ENCODE results near the gene CLTB.
"Not testable (repeated sequence)": the region's sequence is repeated elsewhere in the genome, so short reads cannot be mapped to it uniquely, and the experiment has no call there.

CLTB gene

DNA sequence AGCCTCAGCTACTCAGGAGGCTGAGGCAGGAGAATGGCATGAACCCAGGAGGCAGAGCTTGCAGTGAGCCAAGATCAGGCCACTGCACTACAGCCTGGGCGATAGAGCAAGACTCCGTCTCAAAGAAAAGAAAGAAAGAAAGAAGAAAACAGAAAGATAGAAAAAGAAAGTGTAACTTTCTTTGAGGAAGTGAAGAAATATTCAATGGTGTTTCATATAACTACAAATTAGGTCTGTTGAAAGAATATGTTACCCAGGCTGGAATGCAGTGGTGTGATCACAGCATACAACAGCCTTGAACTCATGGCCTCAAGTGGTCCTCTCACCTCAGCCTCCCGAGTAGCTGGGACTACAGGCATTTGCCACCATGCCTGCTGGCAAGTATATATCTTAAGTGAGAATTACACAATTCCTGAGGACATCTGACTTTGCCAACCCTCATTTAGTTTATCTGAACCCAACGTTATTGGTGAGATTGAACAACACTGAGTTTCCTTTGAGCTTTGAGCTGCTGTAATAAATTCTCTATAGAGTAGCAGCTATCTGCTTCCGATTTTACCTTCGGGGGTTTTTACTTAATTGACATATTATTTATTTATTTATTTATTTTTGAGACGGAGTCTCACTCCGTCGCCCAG is 29.8 kb upstream of the CLTB start:
- Histone ChIP-seq H3K4me3 (ENCODE audit: low read depth, low read length) (no peak overlapping the region), H3K36me3 (ENCODE audit: control insufficient read depth, insufficient read depth, low read length) (no peaks in the 10 kb centered on the region), H3K4me1 (ENCODE audit: control insufficient read depth, insufficient read depth, low read length) (peaks cover 13% of the 10 kb centered on the region), H3K27ac (ENCODE audit: low read depth, low read length) (no peak overlapping the region), H3K9me3 (ENCODE audit: control insufficient read depth, insufficient read depth, low read depth, low read length) (no peaks in the 10 kb centered on the region), H3K27me3 (ENCODE audit: control insufficient read depth, insufficient read depth, low read length) (no peaks in the 10 kb centered on the region), H3K9ac (ENCODE audit: low read length) (no peak overlapping the region)

DNA sequence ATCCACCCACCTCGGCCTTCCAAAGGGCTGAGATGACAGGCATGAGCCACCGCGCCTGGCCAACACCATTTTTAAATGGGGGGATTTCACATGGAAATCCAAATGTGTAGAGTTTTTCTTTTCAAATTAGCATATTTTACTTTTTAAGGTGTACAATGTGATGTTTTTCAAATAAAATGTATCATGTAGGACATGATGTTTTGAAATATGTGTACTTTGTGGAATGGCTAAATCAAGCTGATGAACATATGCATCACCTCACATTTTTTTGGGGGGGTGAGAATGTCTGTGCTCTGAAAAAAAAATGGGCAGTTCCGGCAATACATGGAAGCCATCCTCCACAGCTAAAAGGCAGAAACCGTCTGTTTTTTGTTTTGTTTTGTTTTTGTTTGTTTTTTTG is 28.4 kb upstream of the CLTB start:
- no peaks in the 10 kb centered on the region for H3K36me3 ChIP-seq (ENCODE audit: control insufficient read depth, insufficient read depth, low read length)
- H3K27me3 ChIP-seq (ENCODE audit: control insufficient read depth, insufficient read depth, low read length): no peaks in the 10 kb centered on the region
- no peak overlapping the region for H3K9ac ChIP-seq (ENCODE audit: low read length)
- peaks cover 18% of the 10 kb centered on the region for H3K4me1 ChIP-seq (ENCODE audit: control insufficient read depth, insufficient read depth, low read length)
- H3K27ac ChIP-seq (ENCODE audit: low read depth, low read length): no peak overlapping the region
- H3K4me3 ChIP-seq (ENCODE audit: low read depth, low read length): no peak overlapping the region
- no peaks in the 10 kb centered on the region for H3K9me3 ChIP-seq (ENCODE audit: control insufficient read depth, insufficient read depth, low read depth, low read length)

DNA sequence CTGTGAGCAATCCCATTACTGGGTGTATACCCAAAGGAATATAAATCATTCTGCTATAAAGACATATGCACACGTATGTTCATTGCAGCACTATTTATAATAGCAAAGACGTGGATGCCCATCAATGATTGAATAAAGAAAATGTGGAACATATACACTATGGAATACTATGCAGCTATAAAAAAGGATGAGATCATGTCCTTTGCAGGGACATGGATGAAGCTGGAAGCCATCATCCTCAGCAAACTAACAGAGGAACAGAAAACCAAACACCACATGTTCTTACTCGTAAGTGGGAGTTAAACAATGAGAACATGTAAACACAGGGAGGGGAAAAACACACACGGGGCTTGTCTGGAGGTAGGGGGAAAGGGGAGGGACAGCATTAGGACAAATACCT is 26.6 kb upstream of the CLTB start:
- not testable (repeated sequence) for H3K27me3 ChIP-seq (ENCODE audit: control insufficient read depth, insufficient read depth, low read length); H3K9me3 ChIP-seq (ENCODE audit: control insufficient read depth, insufficient read depth, low read depth, low read length); H3K4me3 ChIP-seq (ENCODE audit: low read depth, low read length); H3K27ac ChIP-seq (ENCODE audit: low read depth, low read length); H3K36me3 ChIP-seq (ENCODE audit: control insufficient read depth, insufficient read depth, low read length); H3K9ac ChIP-seq (ENCODE audit: low read length)
- H3K4me1 ChIP-seq (ENCODE audit: control insufficient read depth, insufficient read depth, low read length): peaks cover 16% of the 10 kb centered on the region

DNA sequence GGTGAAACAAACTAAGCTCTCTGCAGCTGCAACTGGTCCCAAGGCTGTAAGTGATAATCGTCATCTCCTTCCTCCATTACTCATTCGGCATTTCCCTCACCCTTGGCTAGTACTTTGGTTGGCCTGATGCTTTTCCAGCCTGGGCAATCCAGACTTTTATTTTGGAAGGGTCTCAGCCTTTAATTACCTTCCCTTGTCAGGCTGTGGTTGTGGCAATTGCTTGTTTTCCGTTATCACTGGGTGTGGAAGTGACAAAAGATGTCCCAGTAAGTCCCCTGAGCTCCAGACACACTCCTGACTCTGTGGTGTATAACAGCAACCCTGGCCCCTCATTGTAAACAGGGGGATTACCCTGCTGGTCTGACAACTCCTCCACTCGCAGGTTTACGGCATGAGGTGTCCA is 25.6 kb upstream of the CLTB start:
- H3K4me3 ChIP-seq (ENCODE audit: low read depth, low read length): peak overlapping the region; percentile 19; the same call in 1 of the 2 replicates
- H3K4me1 ChIP-seq (ENCODE audit: control insufficient read depth, insufficient read depth, low read length): peaks cover 16% of the 10 kb centered on the region
- H3K27ac ChIP-seq (ENCODE audit: low read depth, low read length): no peak overlapping the region

DNA sequence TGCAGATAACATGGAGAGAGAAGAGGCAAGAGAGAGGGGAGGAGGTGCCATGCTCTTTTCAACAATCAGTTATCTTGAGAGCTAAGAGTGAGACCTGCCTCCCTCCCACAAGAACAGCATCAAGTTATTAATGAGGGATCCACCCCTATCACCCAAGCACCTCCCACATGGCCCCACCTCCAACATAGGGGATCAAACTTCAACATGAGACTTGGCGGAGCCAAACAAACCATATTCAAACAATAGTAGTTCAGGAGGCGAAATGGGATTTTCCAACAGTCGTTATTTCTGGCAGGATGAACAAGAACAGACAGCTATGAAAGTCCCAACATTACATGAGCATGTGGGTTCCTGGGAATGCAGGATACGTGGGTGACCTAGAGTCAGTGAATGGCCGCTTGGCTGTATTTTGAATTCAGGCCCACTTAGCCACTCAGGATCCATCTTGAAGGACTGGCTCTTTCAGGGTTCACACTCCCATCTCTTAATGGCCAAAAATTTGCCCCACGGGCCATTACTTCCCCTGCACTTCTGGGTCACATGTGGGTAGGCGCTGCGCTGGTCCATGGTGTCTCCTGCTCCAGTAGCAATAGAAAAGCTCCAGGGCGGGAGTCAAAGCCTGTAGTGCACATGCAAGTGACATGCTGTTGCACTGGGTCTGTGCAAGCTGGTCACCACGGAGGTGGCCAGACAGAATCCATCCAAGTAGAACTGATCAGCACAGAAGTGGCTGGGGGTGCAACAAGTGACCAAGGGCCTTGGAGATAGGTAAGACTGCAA is 24.8 kb upstream of the CLTB start:
- no peak overlapping the region for H3K9ac ChIP-seq (ENCODE audit: low read length)
- no peaks in the 10 kb centered on the region for H3K27me3 ChIP-seq (ENCODE audit: control insufficient read depth, insufficient read depth, low read length)
- no peaks in the 10 kb centered on the region for H3K9me3 ChIP-seq (ENCODE audit: control insufficient read depth, insufficient read depth, low read depth, low read length)
- peak overlapping the region; percentile 19; the same call in 1 of the 2 replicates for H3K4me3 ChIP-seq (ENCODE audit: low read depth, low read length)
- H3K36me3 ChIP-seq (ENCODE audit: control insufficient read depth, insufficient read depth, low read length): no peaks in the 10 kb centered on the region
- no peak overlapping the region for H3K27ac ChIP-seq (ENCODE audit: low read depth, low read length)
- H3K4me1 ChIP-seq (ENCODE audit: control insufficient read depth, insufficient read depth, low read length): peaks cover 16% of the 10 kb centered on the region

More for the DNA sequence above, 25.6 kb upstream of the CLTB start:
- Histone ChIP-seq H3K36me3 (ENCODE audit: control insufficient read depth, insufficient read depth, low read length) (no peaks in the 10 kb centered on the region), H3K9me3 (ENCODE audit: control insufficient read depth, insufficient read depth, low read depth, low read length) (no peaks in the 10 kb centered on the region), H3K27me3 (ENCODE audit: control insufficient read depth, insufficient read depth, low read length) (no peaks in the 10 kb centered on the region), H3K9ac (ENCODE audit: low read length) (no peak overlapping the region)

DNA sequence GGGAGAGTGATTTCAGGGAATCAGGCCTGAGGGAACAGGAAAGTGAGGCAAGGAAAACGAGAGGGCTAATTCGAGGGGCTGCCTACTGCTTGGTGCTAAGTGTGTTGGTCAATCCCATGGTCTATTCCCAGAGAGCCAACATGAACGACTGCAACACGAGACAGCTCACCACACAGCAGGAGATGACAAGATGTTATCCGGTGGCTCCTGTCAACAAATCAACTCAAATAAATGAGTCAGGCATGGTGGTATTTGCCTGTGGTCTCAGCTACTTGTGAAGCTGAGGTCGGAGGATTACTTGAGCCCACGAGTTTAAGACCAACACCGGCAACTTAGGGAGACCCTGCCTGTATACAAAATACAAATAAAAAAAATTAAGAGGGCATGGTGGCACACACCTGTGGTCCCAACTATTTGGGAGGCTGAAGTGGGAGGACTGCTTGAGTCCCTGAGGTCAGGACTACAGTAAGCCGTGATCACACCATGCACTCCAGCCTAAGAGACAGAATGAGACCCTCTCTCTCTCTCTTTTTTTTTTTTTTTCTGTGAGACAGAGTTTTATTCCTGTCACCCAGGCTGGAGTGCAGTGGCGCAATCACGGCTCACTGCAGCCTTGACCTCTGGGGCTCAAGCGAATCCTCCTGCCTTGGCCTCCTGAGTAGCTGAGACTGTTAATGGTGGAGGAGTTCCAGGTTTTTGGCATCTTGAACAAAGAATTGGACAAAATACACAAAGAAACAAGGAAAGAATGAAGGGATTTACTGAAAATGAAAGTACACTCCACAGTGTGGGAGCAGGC is 22.8 kb upstream of the CLTB start:
- no peaks in the 10 kb centered on the region for H3K27me3 ChIP-seq (ENCODE audit: control insufficient read depth, insufficient read depth, low read length)
- no peak overlapping the region for H3K9ac ChIP-seq (ENCODE audit: low read length)
- peaks cover 8% of the 10 kb centered on the region; the same call in 1 of the 2 replicates for H3K9me3 ChIP-seq (ENCODE audit: control insufficient read depth, insufficient read depth, low read depth, low read length)
- peaks cover 16% of the 10 kb centered on the region for H3K4me1 ChIP-seq (ENCODE audit: control insufficient read depth, insufficient read depth, low read length)
- no peak overlapping the region for H3K4me3 ChIP-seq (ENCODE audit: low read depth, low read length)
- no peaks in the 10 kb centered on the region for H3K36me3 ChIP-seq (ENCODE audit: control insufficient read depth, insufficient read depth, low read length)
- H3K27ac ChIP-seq (ENCODE audit: low read depth, low read length): no peak overlapping the region

DNA sequence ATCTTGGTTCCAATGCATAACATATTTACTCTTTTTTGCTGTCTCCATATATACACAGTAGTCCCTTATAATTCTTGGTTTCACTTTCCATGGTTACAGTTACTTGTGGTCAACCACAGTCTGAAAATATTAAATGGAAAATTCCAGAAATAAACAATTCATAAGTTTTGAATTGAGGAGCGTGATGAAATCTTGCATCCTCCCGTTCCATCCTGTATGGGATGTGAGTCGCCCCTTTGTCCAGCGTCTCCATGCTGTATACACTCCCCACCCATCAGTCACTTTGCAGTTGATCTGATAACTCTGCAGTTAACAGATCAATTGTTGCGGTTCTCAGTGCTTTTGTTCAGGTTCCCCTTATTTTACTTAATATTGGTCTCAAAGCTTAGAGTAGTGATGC is 20.3 kb upstream of the CLTB start:
- no peak overlapping the region for H3K9ac ChIP-seq (ENCODE audit: low read length)
- peaks cover 8% of the 10 kb centered on the region; the same call in 1 of the 2 replicates for H3K4me1 ChIP-seq (ENCODE audit: control insufficient read depth, insufficient read depth, low read length)
- no peak overlapping the region for H3K4me3 ChIP-seq (ENCODE audit: low read depth, low read length)
- H3K27me3 ChIP-seq (ENCODE audit: control insufficient read depth, insufficient read depth, low read length): no peaks in the 10 kb centered on the region
- H3K9me3 ChIP-seq (ENCODE audit: control insufficient read depth, insufficient read depth, low read depth, low read length): peaks cover 8% of the 10 kb centered on the region; the same call in 1 of the 2 replicates
- H3K36me3 ChIP-seq (ENCODE audit: control insufficient read depth, insufficient read depth, low read length): no peaks in the 10 kb centered on the region
- H3K27ac ChIP-seq (ENCODE audit: low read depth, low read length): no peak overlapping the region

DNA sequence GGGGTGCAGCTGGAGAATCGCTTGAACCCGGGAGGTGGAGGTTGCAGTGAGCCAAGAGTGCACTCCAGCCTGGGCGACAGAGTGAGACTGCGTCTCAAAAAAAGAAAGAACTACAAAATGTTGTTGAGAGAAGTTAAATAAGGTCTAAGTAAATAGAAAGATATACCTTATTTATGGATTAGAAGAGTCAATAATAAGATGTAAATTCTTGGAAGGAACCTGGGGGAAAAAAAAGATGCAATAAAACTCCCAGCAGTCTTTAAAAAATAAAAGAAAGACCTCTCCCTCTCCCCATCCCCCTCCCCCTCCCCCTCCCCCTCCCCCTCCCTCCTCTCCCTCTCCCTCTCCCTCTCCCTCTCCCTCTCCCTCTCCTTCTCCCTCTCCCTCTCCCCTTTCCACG is 16.4 kb upstream of the CLTB start:
- Histone ChIP-seq H3K36me3 (ENCODE audit: control insufficient read depth, insufficient read depth, low read length) (no peaks in the 10 kb centered on the region), H3K4me3 (ENCODE audit: low read depth, low read length) (no peak overlapping the region), H3K27me3 (ENCODE audit: control insufficient read depth, insufficient read depth, low read length) (no peaks in the 10 kb centered on the region), H3K27ac (ENCODE audit: low read depth, low read length) (no peak overlapping the region), H3K9me3 (ENCODE audit: control insufficient read depth, insufficient read depth, low read depth, low read length) (peaks cover 8% of the 10 kb centered on the region; the same call in 1 of the 2 replicates), H3K4me1 (ENCODE audit: control insufficient read depth, insufficient read depth, low read length) (no peaks in the 10 kb centered on the region), H3K9ac (ENCODE audit: low read length) (no peak overlapping the region)

DNA sequence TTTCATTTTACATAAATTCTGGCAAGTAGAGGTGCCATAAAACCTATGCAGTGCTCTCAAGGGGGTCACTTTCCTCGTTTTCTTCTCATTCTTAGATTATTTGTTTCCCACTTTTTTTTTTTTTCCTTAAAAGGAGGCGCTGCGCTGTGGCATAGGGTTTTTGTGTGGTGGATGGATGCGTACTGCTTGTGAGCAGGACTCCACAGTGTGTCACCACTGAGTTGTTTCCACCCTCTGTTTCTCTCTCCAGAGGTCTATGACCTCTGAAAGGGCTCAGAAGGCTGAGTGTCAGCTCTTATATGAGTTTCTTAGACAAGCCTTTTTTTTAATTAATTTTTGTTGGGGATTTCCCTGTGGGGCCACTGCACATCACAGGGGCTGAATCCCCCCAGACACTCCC is 13.6 kb upstream of the CLTB start:
- H3K9ac ChIP-seq (ENCODE audit: low read length): no peak overlapping the region
- H3K36me3 ChIP-seq (ENCODE audit: control insufficient read depth, insufficient read depth, low read length): no peaks in the 10 kb centered on the region
- H3K4me1 ChIP-seq (ENCODE audit: control insufficient read depth, insufficient read depth, low read length): no peaks in the 10 kb centered on the region
- no peak overlapping the region for H3K27ac ChIP-seq (ENCODE audit: low read depth, low read length)
- H3K4me3 ChIP-seq (ENCODE audit: low read depth, low read length): no peak overlapping the region
- peaks cover 11% of the 10 kb centered on the region for H3K9me3 ChIP-seq (ENCODE audit: control insufficient read depth, insufficient read depth, low read depth, low read length)
- no peaks in the 10 kb centered on the region for H3K27me3 ChIP-seq (ENCODE audit: control insufficient read depth, insufficient read depth, low read length)

DNA sequence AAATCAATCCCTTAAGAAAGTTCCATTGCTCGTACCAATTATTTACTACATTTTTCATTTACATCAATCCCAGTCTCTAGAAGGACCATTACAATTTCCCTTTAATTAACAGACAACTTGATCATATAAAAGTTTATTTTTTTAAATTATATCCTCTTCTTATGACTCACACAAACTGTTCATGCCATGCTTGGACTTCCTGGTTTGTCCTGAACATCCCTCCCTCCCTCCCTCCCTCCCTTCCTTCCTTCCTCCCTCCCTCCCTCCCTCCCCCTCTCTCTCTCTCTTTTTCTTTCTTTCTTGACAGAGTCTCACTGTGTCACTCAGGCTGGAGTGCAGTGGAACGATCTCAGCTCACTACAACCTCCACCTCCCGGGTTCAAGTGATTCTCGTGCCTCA is 11.6 kb upstream of the CLTB start:
- peaks cover 17% of the 10 kb centered on the region; the same call in 1 of the 2 replicates for H3K9me3 ChIP-seq (ENCODE audit: control insufficient read depth, insufficient read depth, low read depth, low read length)
- H3K36me3 ChIP-seq (ENCODE audit: control insufficient read depth, insufficient read depth, low read length): no peaks in the 10 kb centered on the region
- no peaks in the 10 kb centered on the region for H3K27me3 ChIP-seq (ENCODE audit: control insufficient read depth, insufficient read depth, low read length)
- no peak overlapping the region for H3K9ac ChIP-seq (ENCODE audit: low read length)
- H3K4me3 ChIP-seq (ENCODE audit: low read depth, low read length): no peak overlapping the region
- H3K4me1 ChIP-seq (ENCODE audit: control insufficient read depth, insufficient read depth, low read length): no peaks in the 10 kb centered on the region
- no peak overlapping the region for H3K27ac ChIP-seq (ENCODE audit: low read depth, low read length)

DNA sequence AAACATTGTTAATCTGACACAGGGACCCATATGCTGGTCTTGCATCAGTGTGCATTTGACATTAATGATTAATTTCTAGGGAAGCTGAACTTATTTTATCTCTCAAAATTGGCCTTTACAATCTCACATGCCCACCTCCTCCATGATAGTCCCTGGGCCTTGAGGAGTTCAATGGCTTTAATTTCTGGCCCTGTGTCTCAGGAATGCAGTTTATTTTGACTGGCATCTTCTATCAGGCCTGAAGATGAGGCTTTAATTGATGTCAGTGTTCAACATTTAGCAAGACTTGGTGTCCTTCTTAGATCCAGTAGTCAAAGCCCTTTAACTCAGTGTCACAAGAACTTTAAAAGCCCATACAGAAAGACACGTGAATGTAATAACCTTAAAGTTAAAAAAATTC is 10.5 kb upstream of the CLTB start:
- H3K9ac ChIP-seq (ENCODE audit: low read length): no peak overlapping the region
- H3K4me3 ChIP-seq (ENCODE audit: low read depth, low read length): no peak overlapping the region
- no peaks in the 10 kb centered on the region for H3K36me3 ChIP-seq (ENCODE audit: control insufficient read depth, insufficient read depth, low read length)
- H3K4me1 ChIP-seq (ENCODE audit: control insufficient read depth, insufficient read depth, low read length): no peaks in the 10 kb centered on the region
- H3K9me3 ChIP-seq (ENCODE audit: control insufficient read depth, insufficient read depth, low read depth, low read length): peaks cover 25% of the 10 kb centered on the region
- no peaks in the 10 kb centered on the region for H3K27me3 ChIP-seq (ENCODE audit: control insufficient read depth, insufficient read depth, low read length)
- no peak overlapping the region for H3K27ac ChIP-seq (ENCODE audit: low read depth, low read length)

Measured in HUES6 (cell line).